MV-4-11 (cell line): Measurements from ENCODE around the gene AMN.
A peak's percentile ranks its signal among the peaks of the same experiment; 100 is the strongest.

Experiments
- DNase-seq: peaks from one replicate; lab custom pipeline; 2025; lab: John Stamatoyannopoulos, UW

The AMN gene

DNA sequence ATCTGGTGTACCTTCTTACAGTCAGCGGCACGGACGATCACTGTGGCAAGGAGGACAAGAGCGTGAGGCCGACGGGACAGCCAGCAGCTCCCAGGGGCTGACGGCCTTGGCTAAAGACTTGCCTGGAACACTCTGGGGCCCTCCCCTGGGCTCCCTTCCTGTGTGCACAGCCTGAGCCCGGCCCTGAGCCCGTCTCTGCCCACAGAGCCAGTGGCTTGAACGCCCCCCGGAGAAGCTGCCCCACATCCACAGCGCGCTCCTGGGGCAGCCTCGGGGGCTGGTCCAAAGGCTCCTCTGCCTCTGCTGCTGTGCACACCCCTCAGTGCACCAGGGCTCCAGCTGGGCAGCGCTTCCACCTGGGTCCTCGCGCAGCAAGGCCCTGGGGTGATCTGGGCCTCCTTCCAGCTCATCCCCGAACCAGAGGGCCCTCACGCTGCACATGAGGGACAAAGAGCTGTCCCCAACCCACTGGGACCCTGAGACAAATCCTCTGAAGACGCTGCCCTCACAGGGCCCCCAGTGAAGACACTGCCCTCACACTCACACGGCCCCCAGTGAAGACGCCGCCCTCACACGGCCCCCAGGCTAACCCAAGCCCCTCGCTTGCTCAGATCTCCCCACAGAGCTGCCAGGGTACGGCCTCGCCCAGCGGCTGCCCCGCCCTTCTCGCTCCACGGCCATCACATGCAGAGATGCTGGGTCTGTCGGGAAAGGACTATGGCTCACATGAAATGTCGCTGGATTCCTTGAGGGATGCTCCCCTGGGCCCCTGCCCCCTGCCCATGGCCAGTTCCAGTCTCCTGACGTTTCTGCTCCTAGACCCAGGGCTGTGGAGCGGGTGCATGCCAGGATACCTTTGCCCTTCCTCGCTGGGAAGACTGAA, 22.2 kb downstream of the AMN start:
- DNase-seq = no peak

DNA sequence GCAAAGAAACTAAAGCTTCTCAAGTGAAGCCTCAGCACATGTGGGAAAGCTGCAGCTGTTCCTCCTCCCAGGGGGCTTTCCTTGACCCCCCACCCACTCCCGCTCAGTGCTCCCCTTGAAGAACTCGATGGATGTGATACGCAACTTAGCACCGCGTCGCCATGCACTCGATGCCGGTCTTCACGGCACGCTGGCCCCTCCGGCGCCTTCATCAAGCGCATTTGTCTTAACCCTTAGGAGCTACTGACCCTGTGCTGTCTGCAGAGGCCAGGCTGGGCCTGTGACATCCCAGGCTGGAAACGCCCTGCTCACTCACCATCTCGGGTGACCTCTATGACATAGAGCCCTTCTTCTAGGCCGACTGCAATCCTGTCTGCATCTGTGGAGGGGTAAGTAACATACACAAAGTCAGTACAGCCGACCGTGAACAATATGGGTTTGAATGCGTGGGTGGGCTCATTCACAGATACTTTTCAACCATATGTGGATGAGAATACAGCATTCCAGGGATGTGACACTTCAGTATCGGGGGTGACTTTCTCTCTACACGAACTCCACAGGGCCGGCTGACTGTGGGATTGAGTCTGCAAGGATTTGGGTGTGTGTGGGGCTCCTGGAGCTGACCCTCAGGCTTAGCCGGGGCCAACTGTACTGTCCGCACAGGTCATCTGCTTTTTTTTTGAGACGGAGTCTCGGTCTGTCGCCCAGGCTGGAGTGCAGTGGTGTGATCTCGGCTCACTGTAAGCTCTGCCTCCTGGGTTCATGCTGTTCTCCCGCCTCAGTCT, 23.1 kb downstream of the AMN start:
- no peak for DNase-seq

DNA sequence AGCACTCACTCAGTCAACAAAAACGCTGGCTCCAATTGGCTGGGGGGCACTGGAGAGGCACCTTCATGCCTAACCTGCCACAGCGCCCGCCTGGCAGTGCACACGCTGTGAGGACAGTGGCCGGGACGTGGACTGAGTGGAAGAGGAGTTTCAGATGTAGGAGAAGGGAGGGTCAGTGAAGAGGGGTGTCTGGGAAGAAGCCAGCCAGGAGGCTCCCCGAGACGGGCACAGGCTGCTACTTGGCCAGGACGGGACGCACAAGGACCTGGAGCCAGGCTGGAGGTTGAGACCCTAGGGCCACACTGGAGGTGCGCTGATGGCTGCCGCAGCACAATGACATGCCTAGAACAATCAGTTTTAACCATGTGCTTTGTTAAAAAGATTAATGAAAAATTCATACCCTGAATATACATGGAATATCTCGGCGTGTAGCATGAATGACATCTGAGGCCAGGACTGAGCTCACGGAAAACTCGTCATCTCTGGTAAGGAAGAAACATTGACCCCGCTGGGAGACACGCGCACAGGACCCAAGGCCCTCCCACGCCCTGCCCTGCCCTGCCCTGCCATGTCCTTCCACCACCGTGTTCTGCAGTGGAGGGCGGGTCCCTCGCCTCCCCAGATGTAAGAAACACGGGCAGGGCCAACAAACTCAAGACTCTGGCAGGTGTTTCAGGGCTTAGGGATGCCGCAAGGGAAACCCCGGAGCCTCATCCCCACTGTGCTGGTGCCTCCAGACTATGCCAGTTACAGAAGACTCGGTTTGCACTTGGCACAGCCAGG, 25.0 kb downstream of the AMN start:
- no peak for DNase-seq

DNA sequence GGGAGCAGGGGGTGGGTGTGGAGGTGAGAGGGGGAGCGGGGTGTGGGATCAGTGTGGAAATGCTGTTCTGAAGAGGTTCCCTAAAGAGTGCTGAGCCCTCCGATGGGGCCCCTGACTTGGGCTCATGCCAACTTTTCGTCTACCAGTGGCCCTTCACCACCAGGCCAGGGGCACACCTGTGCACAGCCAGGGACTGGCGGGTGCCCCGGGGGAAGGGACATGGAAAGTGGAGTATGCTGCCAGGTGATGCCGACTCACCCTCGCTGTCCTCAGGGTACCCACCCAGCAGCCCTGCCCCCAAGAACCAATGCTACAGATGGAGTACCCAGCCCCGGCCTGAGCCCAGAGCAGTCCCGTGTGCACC, 26.2 kb downstream of the AMN start:
- DNase-seq = no peak

DNA sequence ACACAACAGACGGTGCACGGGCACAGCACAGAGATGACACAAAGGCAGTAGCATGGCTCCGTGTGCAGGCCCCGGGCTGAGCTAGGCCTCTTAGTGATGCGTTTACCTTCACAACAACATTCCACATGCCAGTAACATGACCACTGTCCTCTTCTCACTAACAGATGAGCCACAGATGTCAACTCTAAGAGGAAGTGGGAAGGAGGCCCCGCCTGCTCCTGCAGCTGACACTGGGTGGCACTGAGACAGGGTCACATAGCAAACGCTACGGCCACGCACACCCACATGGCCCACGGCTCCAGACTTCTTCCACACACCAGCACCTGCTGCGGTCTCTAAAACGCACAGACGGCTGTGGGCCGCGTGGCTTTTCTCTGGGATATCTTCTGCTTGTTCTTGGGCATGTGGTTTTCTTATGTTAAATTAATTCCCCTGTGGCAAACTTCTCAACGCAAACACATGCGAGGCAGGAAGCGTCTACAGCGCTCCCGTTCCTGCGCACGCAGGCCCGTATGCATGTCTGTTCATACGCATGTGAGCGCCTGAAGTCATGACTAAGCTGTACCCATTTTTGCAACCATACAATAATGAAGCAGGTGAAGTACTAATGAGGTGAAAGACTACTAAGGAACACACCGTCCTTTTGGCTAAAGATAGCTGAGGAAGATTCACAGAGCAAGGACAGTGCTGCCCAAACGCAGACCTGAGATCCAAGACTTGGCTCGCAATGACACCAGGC, 26.8 kb downstream of the AMN start:
- peak; percentile 97 for DNase-seq

DNA sequence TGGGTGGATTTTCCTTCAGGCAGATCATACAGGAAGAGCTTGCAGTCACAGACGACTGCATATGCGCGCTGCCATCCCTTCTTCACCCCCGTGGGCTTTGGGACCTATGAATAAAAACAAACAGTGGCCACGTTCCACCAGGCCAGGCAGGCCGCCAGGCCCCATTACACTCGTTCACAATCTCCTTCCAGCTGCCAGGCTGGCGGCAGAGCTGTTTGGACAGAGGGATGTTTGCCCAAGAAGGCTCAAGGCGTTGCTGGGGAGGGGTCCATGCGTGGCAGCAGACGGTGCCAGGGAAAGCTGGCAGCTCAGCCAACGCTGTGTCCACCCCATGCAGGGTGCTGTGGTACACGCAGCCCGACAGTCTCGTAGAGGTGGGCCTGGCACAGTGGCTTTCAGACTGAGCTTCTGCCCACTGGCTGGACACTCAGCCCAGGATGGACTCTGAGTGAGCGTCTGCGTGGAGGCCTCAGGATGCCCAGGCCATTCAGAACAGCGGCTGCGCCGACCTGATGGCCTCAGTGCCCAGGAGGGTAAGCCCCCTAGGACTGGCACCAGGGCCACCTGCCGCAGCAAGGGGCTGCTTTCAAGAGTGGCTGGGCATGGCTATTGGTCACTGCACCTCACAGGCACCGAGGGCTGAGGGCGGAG, 27.5 kb downstream of the AMN start:
- no peak for DNase-seq

DNA sequence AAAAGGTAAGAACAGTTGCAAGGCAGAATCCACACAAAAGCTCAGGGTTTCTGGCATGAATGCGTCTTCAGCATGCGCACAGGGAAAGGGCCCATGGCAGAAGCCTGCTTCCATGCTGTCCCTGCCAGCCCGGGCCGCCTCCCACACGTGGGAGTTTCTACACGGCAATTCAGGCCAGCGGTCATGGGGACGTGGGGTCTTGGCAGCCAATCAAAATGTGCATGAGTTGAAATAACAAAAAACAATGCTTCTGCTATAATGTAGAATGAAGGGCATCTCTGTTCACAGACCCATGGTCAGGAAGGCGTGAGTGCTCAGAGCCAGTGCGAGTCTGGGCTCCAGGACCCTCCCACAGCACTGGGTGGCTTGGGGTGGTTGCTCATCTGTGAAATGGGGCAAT, 28.6 kb downstream of the AMN start:
- DNase-seq = no peak

DNA sequence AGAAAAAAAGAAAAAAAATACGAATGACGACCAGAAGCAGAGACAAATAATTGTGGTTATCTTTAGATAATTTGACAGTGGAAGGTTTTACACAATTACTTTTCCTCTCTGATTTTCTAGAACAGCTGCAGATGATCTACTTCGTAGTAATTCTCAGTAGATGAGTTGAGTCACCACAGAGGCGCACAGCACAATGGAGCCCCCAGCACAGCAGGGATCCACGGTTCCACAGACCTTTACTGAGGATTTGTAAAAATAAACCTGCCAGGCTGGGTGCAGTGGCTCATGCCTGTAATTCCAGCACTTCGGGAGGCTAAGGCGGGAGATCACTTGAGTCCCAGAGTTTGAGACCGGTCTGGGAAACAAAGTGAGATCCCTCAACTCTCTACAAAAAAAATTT, 29.3 kb downstream of the AMN start:
- no peak for DNase-seq

DNA sequence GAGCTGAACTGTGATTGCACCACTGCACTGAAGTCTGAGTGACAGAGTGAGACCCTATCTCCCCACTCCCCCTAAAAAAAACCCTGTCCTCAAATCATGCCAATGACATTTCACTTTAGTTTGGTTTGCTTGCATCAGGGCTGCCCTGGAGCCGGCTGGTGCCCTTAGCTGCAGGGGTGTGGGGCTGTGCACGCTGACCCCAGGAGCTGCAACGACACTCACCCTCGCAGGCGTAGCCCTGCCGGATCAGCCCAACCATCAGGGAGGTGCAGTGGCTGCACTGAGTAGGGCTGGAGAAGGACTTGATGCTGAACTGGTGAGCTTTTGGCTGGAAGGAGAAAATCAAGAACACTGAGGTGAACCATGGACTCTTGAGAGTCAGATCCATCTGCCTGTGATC, 29.8 kb downstream of the AMN start:
- DNase-seq = no peak

DNA sequence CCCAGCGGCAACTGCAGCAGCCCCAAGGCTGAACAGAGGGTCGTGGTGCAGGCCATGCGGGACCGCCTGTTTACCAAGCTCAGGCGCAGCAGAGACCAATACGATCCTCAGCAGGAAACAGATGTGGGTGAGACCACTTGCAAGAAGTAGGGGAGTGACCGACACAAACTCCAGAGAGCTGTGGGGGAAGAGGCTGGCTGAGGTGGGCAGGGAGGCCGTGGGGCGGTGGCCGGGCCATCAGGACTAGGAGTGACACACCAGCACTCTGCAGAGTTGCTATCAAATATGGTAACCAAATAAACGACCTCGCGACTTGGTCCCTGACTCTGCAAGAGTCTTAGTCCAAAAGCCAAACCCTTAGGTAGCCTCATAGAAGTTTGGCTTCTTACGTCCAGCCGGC, 30.6 kb downstream of the AMN start:
- DNase-seq = no peak

DNA sequence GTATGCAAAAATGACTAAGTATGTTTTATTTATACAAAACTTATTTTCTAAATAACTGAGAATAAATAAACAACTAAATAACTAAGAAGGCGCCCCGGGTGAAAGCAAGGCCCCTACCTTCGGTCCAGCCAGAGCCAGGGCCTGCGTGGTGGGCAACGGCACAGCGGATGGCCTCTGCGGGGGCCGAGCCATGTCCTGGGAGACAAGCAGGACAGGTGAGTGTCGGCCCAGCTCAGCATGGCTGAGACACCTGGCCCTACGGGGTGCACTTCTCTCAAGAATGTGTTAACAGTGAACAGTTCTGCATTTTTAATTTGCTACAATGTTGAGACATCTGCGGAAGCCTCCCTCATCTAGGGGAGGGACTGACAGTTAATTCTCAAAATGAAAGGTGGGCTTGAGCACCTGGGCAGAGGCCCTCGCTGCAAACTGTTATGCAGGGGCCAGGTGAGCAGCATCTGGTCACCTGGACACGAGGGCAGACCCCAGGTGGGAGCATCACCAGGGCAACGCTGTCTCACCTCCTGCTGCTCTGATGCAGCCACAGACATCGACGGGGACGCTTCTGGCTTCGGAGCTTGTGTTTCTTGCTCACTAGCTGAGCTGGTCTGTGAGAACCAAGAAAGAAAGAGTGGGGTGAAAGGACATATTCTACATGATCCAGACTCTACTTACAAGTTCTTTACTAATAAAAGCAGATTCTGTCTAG, 31.8 kb downstream of the AMN start:
- no peak for DNase-seq

DNA sequence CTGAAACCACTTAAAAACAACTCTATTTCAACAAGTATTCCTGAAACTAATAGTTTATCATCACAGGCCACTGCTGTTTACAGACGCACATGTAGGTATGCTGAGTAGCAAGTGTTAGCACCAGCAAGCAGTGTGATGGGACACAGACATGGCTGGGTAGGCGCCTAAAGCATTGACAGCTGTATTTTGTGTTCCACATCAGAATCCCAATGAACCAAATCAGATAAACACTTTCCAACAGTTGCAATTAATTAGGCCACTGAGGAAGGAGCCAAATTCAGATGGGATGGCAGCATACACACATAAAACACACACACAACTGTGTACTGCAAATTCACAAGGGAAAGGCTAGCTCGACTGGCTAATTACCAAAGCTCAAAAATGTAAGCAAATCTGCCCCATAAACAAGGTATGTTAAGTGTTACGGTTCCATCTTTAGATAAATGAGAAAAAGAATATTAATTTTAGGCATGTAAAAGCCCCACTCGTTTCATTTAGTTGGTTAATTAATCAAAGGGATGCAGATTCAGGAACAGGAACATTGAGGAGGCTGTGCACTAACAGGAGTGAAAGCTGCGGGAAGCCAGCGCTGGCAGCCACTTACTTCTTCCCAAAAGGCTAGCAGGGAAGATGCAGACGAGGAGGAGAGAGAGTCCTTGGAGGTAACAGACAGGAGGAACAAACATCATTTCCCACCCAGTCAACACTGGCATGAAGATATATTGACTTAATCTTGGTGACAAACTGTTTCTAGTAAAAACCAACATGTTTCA, 33.4 kb downstream of the AMN start:
- DNase-seq = no peak

DNA sequence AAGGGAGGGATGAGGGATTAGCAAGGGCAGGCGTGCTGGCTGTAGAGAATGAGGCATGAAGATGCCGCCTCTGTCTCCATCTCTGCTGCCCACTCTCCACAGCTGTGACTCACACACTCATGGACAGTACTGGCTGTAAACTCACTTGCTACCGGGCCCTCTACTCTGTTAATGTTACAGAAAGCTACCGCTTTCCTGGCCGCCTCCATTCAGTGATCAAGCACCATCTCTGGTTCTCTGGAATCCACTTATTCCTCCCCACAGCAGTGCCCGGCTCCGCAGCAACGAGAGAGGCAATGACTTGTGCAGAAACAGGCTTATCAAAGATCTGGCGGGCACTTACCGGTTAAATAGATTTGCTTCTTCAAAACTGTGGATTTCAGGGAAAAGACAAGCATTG, 34.8 kb downstream of the AMN start:
- no peak for DNase-seq

DNA sequence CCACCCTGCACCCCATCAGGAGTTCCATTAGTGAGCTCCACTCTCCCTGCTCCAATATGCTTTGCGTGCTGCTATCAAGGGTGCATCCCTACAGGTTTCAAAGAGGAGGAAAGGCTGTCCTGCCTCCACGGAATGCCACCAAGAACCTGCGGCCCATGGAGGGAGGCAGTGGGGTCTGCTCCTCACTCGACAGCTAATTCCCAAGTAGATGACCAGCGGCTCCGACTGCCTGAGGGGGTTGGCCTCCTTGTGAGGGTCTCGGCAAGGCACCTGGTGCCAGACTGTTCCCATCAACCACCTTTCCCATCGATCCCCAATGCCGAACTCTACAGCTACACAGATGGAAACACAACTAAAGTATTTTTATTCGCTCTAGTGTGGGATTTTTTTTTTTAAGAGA, 36.0 kb downstream of the AMN start:
- DNase-seq = no peak

DNA sequence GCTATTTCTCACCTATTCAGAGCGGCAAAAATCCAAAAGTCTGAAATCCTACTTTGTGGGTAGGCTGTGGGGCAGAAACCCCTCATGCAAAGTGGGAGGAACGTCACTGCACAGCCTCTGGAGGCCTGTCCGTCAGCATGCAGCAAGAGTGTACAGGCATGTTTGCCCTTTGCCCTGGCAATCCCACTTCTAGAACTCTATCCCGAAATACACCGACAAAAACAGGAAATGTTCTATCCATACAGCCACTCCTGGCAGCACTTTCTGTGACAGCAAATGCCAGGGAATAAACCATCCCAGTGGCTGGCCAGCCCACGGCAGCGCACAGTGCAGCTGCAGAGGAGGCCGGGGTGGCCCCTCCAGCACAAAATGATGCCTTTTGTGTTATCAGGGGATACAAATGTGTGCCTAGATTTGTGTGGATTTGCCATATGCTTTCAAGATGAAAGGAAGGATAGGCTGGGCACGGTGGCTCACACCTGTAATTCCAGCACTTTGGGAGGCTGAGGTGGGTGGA, 39.7 kb downstream of the AMN start:
- DNase-seq = no peak

DNA sequence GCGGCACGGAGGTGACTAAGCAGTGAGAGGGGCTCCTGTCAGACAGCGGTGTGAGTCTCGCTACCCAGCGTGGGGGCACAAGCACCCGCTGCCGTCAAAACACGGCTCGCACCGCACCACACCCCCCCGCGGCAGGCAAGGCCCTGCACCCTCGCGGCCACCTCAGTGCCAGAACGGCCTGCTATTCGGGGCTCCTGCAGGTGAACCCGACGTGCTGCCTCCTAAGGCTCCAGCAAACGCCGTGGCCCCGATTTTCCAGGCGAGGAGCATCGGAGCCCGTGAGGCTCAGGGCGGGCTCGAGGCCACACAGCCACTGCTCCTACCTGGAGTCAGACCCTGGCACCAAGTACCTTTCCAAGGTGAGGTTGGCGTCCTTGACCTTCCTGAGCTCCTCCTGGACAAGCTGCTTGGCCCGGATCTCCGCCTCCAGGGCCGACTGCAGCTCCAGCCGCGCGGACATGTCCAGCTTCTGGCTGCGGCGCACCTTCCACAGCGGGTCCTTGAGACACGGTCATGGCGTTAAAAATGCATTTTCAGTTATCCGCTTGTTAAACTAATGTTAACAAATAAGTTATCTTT, 41.8 kb downstream of the AMN start:
- no peak for DNase-seq

DNA sequence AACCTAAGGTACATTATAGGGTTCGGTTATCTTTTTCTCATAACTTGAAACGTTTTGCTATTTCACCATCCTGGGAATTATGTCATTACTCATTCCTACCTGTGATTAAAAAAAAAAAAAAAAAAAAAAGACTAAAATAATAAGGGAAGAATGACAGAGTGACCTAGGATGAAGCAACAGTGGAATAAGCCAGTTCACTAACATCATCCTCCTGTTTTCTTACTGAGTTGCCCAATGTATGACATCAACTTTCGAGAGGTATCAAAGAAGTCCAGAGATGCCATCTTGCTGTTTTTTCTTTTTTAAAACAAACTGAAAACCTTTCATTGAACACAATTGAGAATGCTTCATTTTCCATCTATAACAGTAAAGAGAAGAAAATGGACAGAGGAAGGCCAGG, 42.8 kb downstream of the AMN start:
- DNase-seq = no peak

DNA sequence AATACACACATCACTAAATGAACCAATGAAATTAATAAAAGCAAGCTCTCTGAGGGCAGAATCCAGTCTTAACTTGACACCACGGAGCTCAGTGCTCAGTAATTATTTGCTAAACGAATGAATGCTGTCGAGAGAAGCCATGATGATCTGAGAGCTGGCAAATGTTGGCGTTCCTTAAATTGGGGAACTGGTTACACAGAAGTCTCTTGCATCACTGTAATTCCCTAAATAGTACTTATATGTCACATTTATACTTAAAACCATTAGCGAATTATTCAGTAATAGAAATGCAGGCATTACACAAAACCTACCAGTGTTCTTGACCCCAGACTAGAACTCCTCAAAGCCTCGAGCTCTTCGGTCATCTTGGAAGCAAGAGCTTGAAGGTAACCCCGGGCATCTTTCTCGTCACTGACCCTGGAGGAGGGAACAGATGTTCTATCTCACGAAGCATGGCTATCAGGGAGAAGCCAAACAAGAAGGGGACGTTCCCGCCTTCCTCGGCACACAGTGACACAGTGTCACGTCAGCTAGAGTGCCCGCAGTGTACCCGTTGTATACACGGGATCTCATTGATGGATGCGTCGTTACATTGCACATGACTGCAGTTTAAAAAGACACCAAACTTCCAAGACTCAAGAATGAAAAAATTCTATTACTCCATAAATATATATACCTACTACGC, 43.6 kb downstream of the AMN start:
- DNase-seq = peak; percentile 55
